ENCODE results near the gene TMEM183A. TPM values are rescaled to one million over a fixed set of nuclear protein-coding genes. Genes with fewer than 3 reads are reported as not detected.
A peak's percentile ranks its signal among the peaks of the same experiment; 100 is the strongest.
"Not testable (repeated sequence)": the region's sequence is repeated elsewhere in the genome, so short reads cannot be mapped to it uniquely, and the experiment has no call there.

The TMEM183A gene
- total RNA-seq, 1 donor from 2014 or later = 52.0 TPM

DNA sequence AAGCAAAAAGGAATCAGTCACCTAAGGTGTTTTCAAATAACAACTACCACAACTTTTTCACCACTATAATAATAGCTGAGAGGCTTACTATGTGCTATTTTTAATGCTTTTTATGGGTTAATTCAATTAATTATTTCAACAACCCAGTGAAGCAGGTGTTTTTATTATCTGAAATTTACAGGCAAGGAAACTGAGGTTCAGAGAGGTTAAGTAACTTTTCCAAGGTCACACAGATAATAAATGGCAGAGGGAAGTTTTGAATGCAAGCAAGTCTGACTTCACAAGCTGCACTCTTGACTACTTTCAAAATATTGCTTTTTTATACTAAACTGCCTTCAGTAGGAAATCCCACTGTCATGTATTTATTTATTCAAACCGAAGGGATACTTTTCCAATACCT, 4.2 kb upstream of the TMEM183A start:
- H3K27me3 ChIP-seq (ENCODE audit: low read depth) = no peaks in the 10 kb centered on the region
- no peaks in the 10 kb centered on the region for H3K9me3 ChIP-seq
- H3K4me1 ChIP-seq = peaks cover 5% of the 10 kb centered on the region
- H3K27ac ChIP-seq = no peak overlapping the region
- DNase-seq (no peak), ATAC-seq (no peak)
- TF ChIP-seq CTCF (IDR thresholded peaks at IDR 0.05) = no peak
- intact Hi-C loops (cut with DNase I) = no loop called here
- H3K36me3 ChIP-seq = no peaks in the 10 kb centered on the region
- no peak overlapping the region for H3K4me3 ChIP-seq

- H3K27me3 ChIP-seq (ENCODE audit: low read depth); ATAC-seq; intact Hi-C loops (cut with DNase I); H3K9me3 ChIP-seq: not testable (repeated sequence)
- H3K36me3 ChIP-seq = peaks cover 20% of the 10 kb centered on the region
- H3K27ac ChIP-seq = peak overlapping the region; percentile 89
- DNase-seq = peak; percentile 48
- H3K4me3 ChIP-seq = peak overlapping the region; percentile 97
- peaks cover 19% of the 10 kb centered on the region for H3K4me1 ChIP-seq
Observed at GRCh38 chr1:203005395-203006142, 1.6 kb upstream of the TMEM183A start.

DNA sequence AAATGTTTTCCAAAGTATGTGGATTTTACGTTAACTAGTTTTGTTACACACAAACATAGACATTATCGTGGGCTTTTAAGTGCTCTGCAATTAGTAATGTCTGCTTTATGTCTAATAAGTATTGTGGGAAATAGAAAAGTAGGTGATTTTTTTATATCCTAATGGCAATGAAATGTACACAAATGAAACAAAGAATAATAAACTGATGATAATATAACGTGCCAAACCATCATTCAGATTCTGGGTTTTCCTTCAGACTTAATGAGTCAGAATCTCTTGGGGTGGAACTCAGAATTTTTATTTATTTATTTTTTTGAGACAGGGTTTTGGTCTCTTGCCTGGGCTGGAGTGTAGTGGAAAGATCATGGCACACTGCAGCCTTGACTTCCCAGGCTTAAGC, 2.0 kb downstream of the TMEM183A start:
- Histone ChIP-seq H3K9me3 (no peaks in the 10 kb centered on the region), H3K4me1 (peaks cover 19% of the 10 kb centered on the region), H3K27ac (no peak overlapping the region), H3K4me3 (no peak overlapping the region), H3K36me3 (peaks cover 50% of the 10 kb centered on the region), H3K27me3 (ENCODE audit: low read depth) (no peaks in the 10 kb centered on the region)
- no peak for ATAC-seq
- intact Hi-C loops (cut with DNase I) = no loop called here
- no peak for TF ChIP-seq CTCF (IDR thresholded peaks at IDR 0.05)
- no peak for DNase-seq

DNA sequence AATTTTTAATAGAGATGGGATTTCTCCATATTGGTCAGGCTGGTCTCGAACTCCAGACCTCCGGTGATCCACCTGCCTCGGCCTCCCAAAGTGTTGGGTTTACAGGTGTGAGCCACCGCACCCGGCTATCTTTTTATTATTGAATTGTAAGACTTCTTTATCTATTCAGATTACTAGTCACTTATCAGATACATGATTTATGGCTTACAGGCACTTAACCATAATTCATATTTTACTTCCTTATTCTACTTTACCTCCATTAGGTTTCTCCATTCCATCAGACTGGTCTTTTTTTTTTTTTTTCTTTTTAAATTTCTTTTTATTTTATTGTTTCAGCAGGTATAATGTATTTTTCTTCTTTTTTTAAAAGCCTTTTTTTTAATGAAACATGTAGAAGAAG, 4.4 kb downstream of the TMEM183A start:
- intact Hi-C loops (cut with DNase I) = no loop called here
- Histone ChIP-seq H3K36me3 (peaks cover 74% of the 10 kb centered on the region), H3K27ac (no peak overlapping the region), H3K4me1 (peaks cover 19% of the 10 kb centered on the region), H3K4me3 (no peak overlapping the region), H3K9me3 (no peaks in the 10 kb centered on the region), H3K27me3 (ENCODE audit: low read depth) (no peaks in the 10 kb centered on the region)
- DNase-seq (no peak), ATAC-seq (no peak)
- no peak for TF ChIP-seq CTCF (IDR thresholded peaks at IDR 0.05)

GRCh38 chr1:203017061-203017460, 9.9 kb downstream of the TMEM183A start:
- Histone ChIP-seq H3K9me3 (no peaks in the 10 kb centered on the region), H3K4me1 (no peaks in the 10 kb centered on the region), H3K27me3 (ENCODE audit: low read depth) (no peaks in the 10 kb centered on the region), H3K27ac (no peak overlapping the region), H3K4me3 (no peak overlapping the region), H3K36me3 (peaks cover 97% of the 10 kb centered on the region)
- intact Hi-C loops (cut with DNase I) = no loop called here
- DNase-seq = no peak
- TF ChIP-seq CTCF (IDR thresholded peaks at IDR 0.05) = no peak
- no peak for ATAC-seq

DNA sequence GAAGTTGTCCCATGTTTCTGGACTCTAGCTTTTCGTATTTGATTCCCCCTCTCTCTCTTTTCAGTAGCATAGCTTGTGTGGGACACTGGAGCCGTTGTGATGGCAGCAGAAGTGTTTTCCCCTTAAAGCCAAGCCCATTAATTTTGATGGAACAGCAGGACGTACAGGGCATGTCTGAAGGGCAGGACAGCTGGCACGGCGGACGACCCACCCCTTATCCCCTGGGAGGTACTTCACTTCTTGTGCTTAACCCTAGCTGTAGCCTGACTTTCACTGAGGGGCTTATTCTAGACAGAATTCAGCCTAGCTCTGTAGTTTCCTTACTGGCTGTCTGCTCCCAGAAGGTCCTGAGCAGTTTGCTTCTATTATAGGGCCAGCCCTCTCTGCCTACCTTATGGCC, 10.5 kb downstream of the TMEM183A start:
- Histone ChIP-seq H3K9me3 (no peaks in the 10 kb centered on the region), H3K4me3 (no peak overlapping the region), H3K27ac (no peak overlapping the region), H3K36me3 (peaks cover 100% of the 10 kb centered on the region), H3K4me1 (no peaks in the 10 kb centered on the region), H3K27me3 (ENCODE audit: low read depth) (no peaks in the 10 kb centered on the region)
- TF ChIP-seq CTCF (IDR thresholded peaks at IDR 0.05) = no peak
- DNase-seq (no peak), ATAC-seq (no peak)
- intact Hi-C loops (cut with DNase I) = no loop called here

DNA sequence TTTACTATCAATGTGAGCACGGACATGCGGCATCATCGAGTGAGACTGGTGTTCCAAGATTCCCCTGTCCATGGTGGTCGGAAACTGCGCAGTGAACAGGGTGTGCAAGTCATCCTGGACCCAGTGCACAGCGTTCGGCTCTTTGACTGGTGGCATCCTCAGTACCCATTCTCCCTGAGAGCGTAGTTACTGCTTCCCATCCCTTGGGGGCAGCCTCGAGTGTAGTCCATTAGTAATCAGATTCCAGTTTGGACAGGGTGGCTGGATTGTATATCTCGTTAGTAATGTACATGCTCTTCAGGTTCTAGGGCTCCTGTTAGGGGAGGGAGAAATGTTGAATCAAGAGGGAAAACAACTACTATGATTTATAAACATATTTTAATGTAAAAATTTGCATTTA, 15.7 kb downstream of the TMEM183A start:
- H3K27ac ChIP-seq; H3K9me3 ChIP-seq; DNase-seq; ATAC-seq; H3K27me3 ChIP-seq (ENCODE audit: low read depth); H3K4me1 ChIP-seq; H3K4me3 ChIP-seq; intact Hi-C loops (cut with DNase I): not testable (repeated sequence)
- H3K36me3 ChIP-seq = peaks cover 66% of the 10 kb centered on the region

Measured in lower lobe of right lung (tissue), 2 donors.